Choroid plexus epithelial cell (primary cell): Measurements from ENCODE around the gene RBM7.

Experiments used
- DNase-seq: peaks from one replicate; pipeline ENCODE4 v3.0.0-alpha.2; 2010; ENCODE audit warnings: low read depth
- H3K4me3 ChIP-seq: 2 replicates; pipeline ENCODE4 v1.5.1; 2011; ENCODE audit warnings: low read depth, mild to moderate bottlenecking, control low read depth, low read length, moderate library complexity
- TF ChIP-seq, protein P1 (sequence below): conservative IDR thresholded peaks from 2 replicates; pipeline ENCODE4 v1.5.1; 2011; ENCODE audit warnings: low read depth, mild to moderate bottlenecking, control low read depth, inconsistent platforms, low read length, moderate library complexity

RBM7 gene

DNA sequence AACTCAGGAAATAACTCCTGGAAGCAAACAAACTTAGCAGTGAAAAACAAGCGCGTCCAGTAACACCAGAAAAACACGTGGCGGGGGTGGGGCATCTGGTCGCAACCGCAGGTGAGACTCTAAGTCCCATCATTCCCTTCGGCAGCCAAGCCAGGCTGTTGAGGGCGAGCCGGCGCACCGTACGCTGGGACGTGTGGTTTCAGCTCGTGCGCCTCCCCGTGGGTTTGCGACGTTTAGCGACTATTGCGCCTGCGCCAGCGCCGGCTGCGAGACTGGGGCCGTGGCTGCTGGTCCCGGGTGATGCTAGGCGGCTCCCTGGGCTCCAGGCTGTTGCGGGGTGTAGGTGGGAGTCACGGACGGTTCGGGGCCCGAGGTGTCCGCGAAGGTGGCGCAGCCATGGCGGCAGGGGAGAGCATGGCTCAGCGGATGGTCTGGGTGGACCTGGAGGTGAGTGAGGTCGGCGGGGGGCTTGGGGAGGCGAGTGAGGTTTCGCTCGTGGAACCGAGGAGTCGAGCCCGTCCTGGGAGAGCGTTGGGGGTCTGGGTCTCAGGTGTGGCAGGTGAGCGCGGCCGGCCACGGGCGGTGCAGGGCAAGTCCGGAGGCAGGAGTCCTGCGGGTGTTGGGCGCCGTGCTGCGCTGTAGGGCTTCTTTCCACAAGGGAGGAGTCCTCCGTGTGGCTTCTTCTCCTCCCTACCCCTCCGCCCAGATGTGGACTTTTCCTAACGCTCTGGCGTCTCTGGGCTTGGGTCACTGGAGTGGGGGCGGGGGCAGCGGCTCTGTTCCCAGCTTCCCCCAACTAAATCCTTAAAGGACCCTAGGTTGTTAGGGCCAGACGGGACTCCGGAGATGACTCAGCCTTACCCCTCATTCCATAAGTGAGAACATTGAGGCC lies 39.0 kb downstream of the RBM7 start, which contains the start of gene REXO2:
Gene REXO2 (plus strand): TSS at position 239 of the 892 bp plus-strand sequence. CDS start 62 bp downstream, at position 301.
- peak; percentile 98 for DNase-seq

DNA sequence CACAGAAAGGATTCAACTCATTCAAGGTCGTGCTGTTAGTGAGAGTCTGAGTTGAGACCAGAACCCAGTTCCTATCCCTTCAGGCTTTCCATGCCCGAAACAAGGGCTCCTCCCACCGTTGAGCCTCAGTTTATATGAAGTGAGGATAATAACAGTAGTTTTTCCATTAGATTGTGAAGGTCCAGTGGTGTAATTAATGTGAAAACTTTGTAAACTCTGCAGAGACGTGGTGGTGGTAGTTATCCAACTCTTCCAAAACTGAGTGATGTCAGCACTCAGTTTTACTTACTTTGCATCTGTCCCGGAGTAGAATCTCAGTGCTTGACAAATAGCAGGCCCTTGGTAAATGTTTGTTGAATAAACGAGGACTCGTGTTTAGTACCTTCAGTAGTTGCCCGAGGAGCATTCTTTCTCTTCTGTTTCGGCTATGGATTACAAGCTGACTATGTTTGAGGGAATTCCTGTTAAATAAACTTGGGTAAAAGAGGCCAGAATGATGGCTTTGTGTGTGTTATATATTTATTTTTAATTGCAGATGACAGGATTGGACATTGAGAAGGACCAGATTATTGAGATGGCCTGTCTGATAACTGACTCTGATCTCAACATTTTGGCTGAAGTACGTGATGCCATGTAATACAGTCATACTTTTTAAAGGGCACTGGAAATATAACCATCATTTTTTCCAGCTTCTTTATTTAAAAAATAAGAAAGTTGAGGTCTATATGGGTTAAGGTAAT lies 39.8 kb downstream of the RBM7 start:
- peak overlapping the region; percentile 97 for H3K4me3 ChIP-seq
- TF ChIP-seq, protein P1, sequence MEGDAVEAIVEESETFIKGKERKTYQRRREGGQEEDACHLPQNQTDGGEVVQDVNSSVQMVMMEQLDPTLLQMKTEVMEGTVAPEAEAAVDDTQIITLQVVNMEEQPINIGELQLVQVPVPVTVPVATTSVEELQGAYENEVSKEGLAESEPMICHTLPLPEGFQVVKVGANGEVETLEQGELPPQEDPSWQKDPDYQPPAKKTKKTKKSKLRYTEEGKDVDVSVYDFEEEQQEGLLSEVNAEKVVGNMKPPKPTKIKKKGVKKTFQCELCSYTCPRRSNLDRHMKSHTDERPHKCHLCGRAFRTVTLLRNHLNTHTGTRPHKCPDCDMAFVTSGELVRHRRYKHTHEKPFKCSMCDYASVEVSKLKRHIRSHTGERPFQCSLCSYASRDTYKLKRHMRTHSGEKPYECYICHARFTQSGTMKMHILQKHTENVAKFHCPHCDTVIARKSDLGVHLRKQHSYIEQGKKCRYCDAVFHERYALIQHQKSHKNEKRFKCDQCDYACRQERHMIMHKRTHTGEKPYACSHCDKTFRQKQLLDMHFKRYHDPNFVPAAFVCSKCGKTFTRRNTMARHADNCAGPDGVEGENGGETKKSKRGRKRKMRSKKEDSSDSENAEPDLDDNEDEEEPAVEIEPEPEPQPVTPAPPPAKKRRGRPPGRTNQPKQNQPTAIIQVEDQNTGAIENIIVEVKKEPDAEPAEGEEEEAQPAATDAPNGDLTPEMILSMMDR = no peak
- peak; percentile 36 for DNase-seq

More for the DNA sequence above, 39.0 kb downstream of the RBM7 start, which contains the start of gene REXO2:
- H3K4me3 ChIP-seq = peak within 1 kb of the TSS; percentile 97
- TF ChIP-seq, protein P1 = no peak

DNA sequence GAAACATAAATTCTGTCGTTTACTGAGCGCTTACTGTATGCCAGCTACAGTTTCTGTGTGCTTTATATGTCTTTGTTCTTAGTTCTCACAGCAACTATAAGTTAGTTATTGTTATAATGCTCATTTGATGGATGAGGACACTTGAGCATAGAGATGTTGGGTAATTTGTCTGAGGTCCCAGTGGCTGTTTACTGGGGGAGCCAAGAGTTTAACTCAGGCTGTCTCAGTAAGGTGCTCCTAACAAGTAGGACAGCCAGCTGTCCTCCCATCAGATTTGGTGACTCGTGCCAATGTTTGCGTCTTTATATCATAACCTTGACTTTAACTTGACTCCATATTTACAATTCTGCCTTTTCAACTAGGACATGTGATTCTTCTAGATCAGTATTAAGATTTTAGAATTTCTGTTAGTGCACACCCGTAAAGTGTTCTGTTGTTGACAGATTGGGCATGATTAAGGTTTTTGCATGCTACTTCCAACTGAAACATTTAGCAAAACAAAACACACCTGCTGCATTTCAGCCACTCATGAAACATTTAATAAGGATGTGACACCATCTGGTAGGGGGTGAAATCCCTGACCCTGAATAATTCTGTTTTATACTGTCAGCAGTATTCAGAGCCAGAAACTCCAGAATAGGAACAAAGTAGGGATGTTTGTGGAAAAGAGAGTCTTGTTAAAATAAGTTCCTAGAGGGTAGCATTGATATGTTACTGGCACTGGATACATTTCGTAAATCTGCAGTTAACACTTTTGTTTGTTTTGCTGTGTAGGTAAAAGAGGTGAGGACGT lies 40.7 kb downstream of the RBM7 start:
- no peak for DNase-seq
- TF ChIP-seq, protein P1 = no peak
- H3K4me3 ChIP-seq = peak overlapping the region; percentile 97

DNA sequence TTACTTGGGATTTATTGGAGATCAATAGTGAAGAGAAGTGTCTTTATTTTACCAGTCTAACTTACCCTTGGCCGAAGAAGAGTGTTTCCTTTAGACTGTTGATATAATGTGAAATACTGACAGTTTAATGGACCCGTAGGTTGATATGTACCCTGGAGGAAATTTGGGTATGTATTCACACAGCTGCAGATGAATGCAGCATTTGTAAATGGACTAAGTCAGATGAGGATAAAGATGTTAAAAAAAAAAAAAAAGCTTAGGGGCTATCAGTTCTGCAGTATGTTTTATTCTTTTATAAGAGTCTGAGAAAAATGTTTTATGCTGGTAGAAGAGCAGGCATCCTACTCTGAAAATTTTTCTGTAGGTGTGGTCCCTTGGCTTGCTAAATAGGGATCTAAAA lies 41.5 kb downstream of the RBM7 start:
- no peak overlapping the region for H3K4me3 ChIP-seq
- TF ChIP-seq, protein P1 = no peak
- DNase-seq = no peak

DNA sequence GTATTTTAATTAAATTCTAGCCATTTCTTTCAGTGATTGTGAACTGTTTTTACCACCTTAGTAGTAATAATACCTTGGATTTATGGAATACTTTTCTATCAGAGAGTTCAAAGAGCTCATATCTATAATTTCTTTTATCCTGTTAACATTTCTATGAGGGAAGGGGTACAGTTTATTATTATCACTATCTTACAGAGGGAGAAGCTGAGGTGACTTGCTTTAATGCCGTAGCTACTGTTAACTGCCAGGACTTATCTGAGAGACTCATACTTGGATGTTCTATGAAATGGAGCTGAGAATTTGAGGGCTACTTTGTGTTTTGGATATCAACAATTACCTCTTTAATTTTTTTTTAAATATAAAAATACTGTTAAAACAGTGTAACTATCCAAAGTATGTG lies 42.1 kb downstream of the RBM7 start:
- no peak overlapping the region for H3K4me3 ChIP-seq
- TF ChIP-seq, protein P1 = no peak
- no peak for DNase-seq

DNA sequence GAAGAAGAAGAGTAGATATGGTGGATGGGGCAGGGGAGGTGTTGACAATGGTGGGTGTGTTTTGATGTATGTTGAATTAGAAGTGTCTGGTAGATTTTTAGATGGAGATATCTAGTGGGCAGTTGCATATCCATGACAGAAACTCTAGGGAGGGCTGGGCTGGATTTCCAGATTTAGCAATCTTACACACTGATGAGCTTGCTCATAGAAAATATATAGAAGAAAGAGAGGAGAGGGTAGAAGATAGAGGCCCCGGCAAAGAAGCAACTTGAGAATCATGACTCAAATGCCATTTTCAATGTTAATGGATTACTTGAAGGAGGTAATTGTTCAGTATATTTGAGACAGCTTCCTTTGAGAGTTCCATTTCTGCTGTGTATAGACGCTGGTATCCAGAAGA lies 47.0 kb downstream of the RBM7 start:
- no peak for DNase-seq
- TF ChIP-seq, protein P1 = no peak
- no peak overlapping the region for H3K4me3 ChIP-seq
